ENCODE measurements around the gene FOSB.

DNA sequence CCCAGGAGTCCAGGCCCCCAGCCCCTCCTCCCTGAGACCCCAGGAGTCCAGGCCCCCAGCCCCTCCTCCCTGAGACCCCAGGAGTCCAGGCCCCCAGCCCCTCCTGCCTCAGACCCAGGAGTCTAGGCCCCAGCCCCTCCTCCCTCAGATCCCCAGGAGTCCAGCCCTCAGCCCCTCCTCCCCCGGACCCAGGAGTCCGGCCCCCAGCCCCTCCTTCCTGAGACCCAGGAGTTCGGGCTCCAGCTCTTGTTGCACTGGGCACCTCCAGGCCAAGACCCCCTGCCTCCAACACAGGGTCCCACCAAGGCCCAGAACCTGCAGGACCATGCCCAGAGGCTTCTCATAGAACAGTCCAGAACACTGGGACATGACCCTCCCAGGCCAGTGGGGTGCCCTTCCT lies 47.9 kb upstream of the FOSB start:
- TF ChIP-seq ASH1L (IDR thresholded peaks at IDR 0.05; ENCODE audit: borderline replicate concordance, low read depth, partially characterized antibody) (no peak), SMARCC2 (IDR thresholded peaks at IDR 0.05; ENCODE audit: low read depth) (no peak), TBP (optimal IDR thresholded peaks at IDR 0.05; ENCODE audit: low read depth, low read length) (no peak), NRF1 (conservative IDR thresholded peaks at IDR 0.05 in 1 of 2, IDR thresholded peaks at IDR 0.05 in 1 of 2) (no peak), GTF2F1 (IDR thresholded peaks at IDR 0.05; ENCODE audit: low read depth, low read length) (no peak), RB1 (IDR thresholded peaks at IDR 0.05; ENCODE audit: low read depth) (no peak), MAFG (tag; conservative IDR thresholded peaks at IDR 0.05) (no peak), ZC3H8 (IDR thresholded peaks at IDR 0.05) (no peak)
- TF ChIP-seq, protein P1, sequence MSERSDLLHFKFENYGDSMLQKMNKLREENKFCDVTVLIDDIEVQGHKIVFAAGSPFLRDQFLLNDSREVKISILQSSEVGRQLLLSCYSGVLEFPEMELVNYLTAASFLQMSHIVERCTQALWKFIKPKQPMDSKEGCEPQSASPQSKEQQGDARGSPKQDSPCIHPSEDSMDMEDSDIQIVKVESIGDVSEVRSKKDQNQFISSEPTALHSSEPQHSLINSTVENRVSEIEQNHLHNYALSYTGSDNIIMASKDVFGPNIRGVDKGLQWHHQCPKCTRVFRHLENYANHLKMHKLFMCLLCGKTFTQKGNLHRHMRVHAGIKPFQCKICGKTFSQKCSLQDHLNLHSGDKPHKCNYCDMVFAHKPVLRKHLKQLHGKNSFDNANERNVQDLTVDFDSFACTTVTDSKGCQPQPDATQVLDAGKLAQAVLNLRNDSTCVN (CRISPR knock-in tag; IDR thresholded peaks at IDR 0.05) = no peak
- TF ChIP-seq, protein P2, sequence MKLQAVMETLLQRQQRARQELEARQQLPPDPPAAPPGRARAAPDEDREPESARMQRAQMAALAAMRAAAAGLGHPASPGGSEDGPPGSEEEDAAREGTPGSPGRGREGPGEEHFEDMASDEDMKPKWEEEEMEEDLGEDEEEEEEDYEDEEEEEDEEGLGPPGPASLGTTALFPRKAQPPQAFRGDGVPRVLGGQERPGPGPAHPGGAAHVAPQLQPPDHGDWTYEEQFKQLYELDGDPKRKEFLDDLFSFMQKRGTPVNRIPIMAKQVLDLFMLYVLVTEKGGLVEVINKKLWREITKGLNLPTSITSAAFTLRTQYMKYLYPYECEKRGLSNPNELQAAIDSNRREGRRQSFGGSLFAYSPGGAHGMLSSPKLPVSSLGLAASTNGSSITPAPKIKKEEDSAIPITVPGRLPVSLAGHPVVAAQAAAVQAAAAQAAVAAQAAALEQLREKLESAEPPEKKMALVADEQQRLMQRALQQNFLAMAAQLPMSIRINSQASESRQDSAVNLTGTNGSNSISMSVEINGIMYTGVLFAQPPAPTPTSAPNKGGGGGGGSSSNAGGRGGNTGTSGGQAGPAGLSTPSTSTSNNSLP (IDR thresholded peaks at IDR 0.05; ENCODE audit: borderline replicate concordance, low read depth, low read length) = no peak
- TF ChIP-seq, protein P3, sequence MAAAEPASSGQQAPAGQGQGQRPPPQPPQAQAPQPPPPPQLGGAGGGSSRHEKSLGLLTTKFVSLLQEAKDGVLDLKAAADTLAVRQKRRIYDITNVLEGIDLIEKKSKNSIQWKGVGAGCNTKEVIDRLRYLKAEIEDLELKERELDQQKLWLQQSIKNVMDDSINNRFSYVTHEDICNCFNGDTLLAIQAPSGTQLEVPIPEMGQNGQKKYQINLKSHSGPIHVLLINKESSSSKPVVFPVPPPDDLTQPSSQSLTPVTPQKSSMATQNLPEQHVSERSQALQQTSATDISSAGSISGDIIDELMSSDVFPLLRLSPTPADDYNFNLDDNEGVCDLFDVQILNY (CRISPR knock-in tag; IDR thresholded peaks at IDR 0.05) = no peak
- TF ChIP-seq, protein P4, sequence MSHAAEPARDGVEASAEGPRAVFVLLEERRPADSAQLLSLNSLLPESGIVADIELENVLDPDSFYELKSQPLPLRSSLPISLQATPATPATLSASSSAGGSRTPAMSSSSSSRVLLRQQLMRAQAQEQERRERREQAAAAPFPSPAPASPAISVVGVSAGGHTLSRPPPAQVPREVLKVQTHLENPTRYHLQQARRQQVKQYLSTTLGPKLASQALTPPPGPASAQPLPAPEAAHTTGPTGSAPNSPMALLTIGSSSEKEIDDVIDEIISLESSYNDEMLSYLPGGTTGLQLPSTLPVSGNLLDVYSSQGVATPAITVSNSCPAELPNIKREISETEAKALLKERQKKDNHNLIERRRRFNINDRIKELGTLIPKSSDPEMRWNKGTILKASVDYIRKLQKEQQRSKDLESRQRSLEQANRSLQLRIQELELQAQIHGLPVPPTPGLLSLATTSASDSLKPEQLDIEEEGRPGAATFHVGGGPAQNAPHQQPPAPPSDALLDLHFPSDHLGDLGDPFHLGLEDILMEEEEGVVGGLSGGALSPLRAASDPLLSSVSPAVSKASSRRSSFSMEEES (CRISPR knock-in tag; IDR thresholded peaks at IDR 0.05) = no peak
